DMS53 (cell line): ENCODE data around the gene NIPSNAP2.
A peak's percentile ranks its signal among the peaks of the same experiment; 100 is the strongest.
"Not testable (repeated sequence)": the region's sequence is repeated elsewhere in the genome, so short reads cannot be mapped to it uniquely, and the experiment has no call there.

Experiments
- DNase-seq: peaks from one replicate; lab custom pipeline; 2025; lab: John Stamatoyannopoulos, UW

NIPSNAP2 gene

GRCh38 chr7:56047446-56048116 is 83.2 kb downstream of the NIPSNAP2 start:
- not testable (repeated sequence) for DNase-seq

DNA sequence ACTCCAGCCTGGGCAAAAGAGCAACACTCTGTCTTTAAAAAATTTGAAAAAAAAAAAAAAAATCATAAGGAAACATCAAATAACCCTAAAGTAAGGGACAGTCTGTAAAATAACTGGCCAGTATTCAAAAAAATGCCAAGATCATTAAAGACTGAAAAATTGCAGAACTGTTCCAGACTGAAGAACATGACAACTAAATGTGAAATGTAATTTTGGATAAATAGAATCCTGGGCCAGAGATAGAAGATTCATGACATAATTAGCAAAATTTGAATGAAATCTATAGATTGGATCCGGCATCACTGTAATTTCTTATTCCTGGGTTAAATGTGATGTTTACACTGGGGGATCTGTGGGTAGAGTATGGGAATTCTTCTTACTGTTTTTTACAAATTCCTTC is 83.9 kb downstream of the NIPSNAP2 start:
- DNase-seq, result no peak

DNA sequence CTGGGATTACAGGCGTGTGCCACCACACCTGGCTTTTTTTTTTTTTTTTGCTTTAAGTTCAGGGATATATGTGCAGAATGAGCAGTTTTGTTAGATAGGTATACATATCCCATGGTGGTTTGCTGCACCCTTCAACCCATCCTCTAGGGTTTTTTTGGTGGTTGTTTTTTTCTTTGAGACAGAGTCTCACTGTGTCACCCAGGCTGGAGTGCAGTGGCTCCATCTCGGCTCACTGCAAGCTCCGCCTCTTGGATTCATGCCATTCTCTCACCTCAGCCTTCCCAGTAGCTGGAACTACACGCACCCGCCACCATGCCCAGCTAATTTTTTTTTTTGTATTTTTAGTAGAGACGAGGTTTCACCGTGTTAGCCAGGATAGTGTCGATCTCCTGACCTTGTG is 84.4 kb downstream of the NIPSNAP2 start:
- DNase-seq, result peak; percentile 82
